WTC11 (cell line): ENCODE results near the gene TMIGD1. TPM values are rescaled to one million over a fixed set of nuclear protein-coding genes. Genes with fewer than 3 reads are reported as not detected.
A peak's percentile ranks its signal among the peaks of the same experiment; 100 is the strongest.

Source experiments
- ATAC-seq: fragments of 200-7000 bp; cut with Tn5 transposase; 2 replicates; pipeline ENCODE4 v1.10.0; 2021; ENCODE audit warnings: mild to moderate bottlenecking, moderate library complexity
- CTCF ChIA-PET: fragments of 300-600 bp; sonication (Branson Sonifier 250); formaldehyde crosslinking; loops from one replicate; lab custom pipeline; 2021; ENCODE audit warnings: antibody characterized with exemption; lab: Charles Lee
- POLR2A ChIA-PET: fragments of 350-600 bp; sonication (Branson Sonifier 250); formaldehyde crosslinking; loops from one replicate; lab custom pipeline; 2021; ENCODE audit warnings: antibody characterized with exemption; lab: Charles Lee
- DNase-seq: peaks from one replicate; pipeline ENCODE4 v3.0.0; 2021; ENCODE audit warnings: low spot score
- H3K27ac Mint-ChIP-seq: 2 replicates; pipeline ENCODE4 v1.8.0; 2021; ENCODE audit warnings: mixed read lengths
- H3K27me3 Mint-ChIP-seq: 2 replicates; pipeline ENCODE4 v1.8.0; 2021; ENCODE audit warnings: low read depth, mild to moderate bottlenecking, moderate library complexity, mixed read lengths
- H3K36me3 Mint-ChIP-seq: 2 replicates; pipeline ENCODE4 v1.8.0; 2021; ENCODE audit warnings: mixed read lengths
- H3K4me1 Mint-ChIP-seq: 2 replicates; pipeline ENCODE4 v1.8.0; 2022; ENCODE audit warnings: mixed read lengths
- H3K4me3 Mint-ChIP-seq: 2 replicates; pipeline ENCODE4 v1.8.0; 2021; ENCODE audit warnings: mild to moderate bottlenecking, moderate library complexity, mixed read lengths
- H3K9me3 Mint-ChIP-seq: 2 replicates; pipeline ENCODE4 v1.8.0; 2021; ENCODE audit warnings: mixed read lengths
- AFF4 ChIP-seq: sonication (generic); formaldehyde crosslinking; IDR thresholded peaks from 2 replicates; pipeline ENCODE4 v1.8.1; 2023; ENCODE audit warnings: mild to moderate bottlenecking, missing genetic modification reagents, borderline replicate concordance
- ATF6 ChIP-seq: sonication (generic); formaldehyde crosslinking; IDR thresholded peaks from 2 replicates; pipeline ENCODE4 v1.8.1; 2023; ENCODE audit warnings: mild to moderate bottlenecking, missing genetic modification reagents
- CTCF ChIP-seq: fragments of 200-600 bp; IDR thresholded peaks from 2 replicates; pipeline ENCODE4 v1.8.0; 2022; ENCODE audit warnings: antibody characterized with exemption
- E2F1 ChIP-seq: sonication (generic); formaldehyde crosslinking; IDR thresholded peaks from 2 replicates; pipeline ENCODE4 v1.8.0; 2022; ENCODE audit warnings: mild to moderate bottlenecking, missing genetic modification reagents
- EMX1 ChIP-seq: fragments of 250-450 bp; sonication (Bioruptor Pico); IDR thresholded peaks from 2 replicates; pipeline ENCODE4 v1.8.0; 2021; ENCODE audit warnings: mild to moderate bottlenecking
- ESRRA ChIP-seq: sonication (generic); formaldehyde crosslinking; IDR thresholded peaks from 2 replicates; pipeline ENCODE4 v1.8.1; 2022; ENCODE audit warnings: mild to moderate bottlenecking, missing genetic modification reagents, borderline replicate concordance
- FOXK1 ChIP-seq: sonication (generic); formaldehyde crosslinking; IDR thresholded peaks from 2 replicates; pipeline ENCODE4 v1.8.0; 2022; ENCODE audit warnings: mild to moderate bottlenecking, moderate library complexity, missing genetic modification reagents
- JUN ChIP-seq: sonication (generic); formaldehyde crosslinking; IDR thresholded peaks from 2 replicates; pipeline ENCODE4 v1.8.0; 2023; ENCODE audit warnings: mild to moderate bottlenecking, missing genetic modification reagents
- KAT7 ChIP-seq: sonication (generic); formaldehyde crosslinking; IDR thresholded peaks from 2 replicates; pipeline ENCODE4 v1.8.1; 2023; ENCODE audit warnings: missing genetic modification reagents, mild to moderate bottlenecking, borderline replicate concordance
- MXD4 ChIP-seq: fragments of 250-450 bp; sonication (Bioruptor Pico); IDR thresholded peaks from 2 replicates; pipeline ENCODE4 v1.8.0; 2021; ENCODE audit warnings: mild to moderate bottlenecking, moderate library complexity, borderline replicate concordance
- NFE2L1 ChIP-seq: sonication (generic); formaldehyde crosslinking; IDR thresholded peaks from 2 replicates; pipeline ENCODE4 v1.8.1; 2023; ENCODE audit warnings: missing genetic modification reagents
- OVOL2 ChIP-seq: fragments of 250-450 bp; sonication (Bioruptor Pico); IDR thresholded peaks from 2 replicates; pipeline ENCODE4 v1.9.0; 2021; ENCODE audit warnings: mild to moderate bottlenecking, borderline replicate concordance
- PRDM15 ChIP-seq: sonication (generic); formaldehyde crosslinking; IDR thresholded peaks from 2 replicates; pipeline ENCODE4 v1.8.0; 2022; ENCODE audit warnings: missing genetic modification reagents
- SP1 ChIP-seq: sonication (generic); formaldehyde crosslinking; conservative IDR thresholded peaks from 2 replicates; pipeline ENCODE4 v1.8.1; 2022; ENCODE audit warnings: missing genetic modification reagents
- TEAD4 ChIP-seq: sonication (generic); formaldehyde crosslinking; IDR thresholded peaks from 2 replicates; pipeline ENCODE4 v1.8.0; 2022; ENCODE audit warnings: mild to moderate bottlenecking, missing genetic modification reagents
- USF2 ChIP-seq: sonication (generic); formaldehyde crosslinking; IDR thresholded peaks from 2 replicates; pipeline ENCODE4 v1.8.1; 2023; ENCODE audit warnings: mild to moderate bottlenecking, missing genetic modification reagents, moderate library complexity
- ZNF317 ChIP-seq: sonication (generic); formaldehyde crosslinking; IDR thresholded peaks from 2 replicates; pipeline ENCODE4 v1.8.1; 2023; ENCODE audit warnings: low read depth, mild to moderate bottlenecking, moderate library complexity, missing genetic modification reagents, borderline replicate concordance
- ZNF416 ChIP-seq: fragments of 250-450 bp; sonication (Bioruptor Pico); IDR thresholded peaks from 2 replicates; pipeline ENCODE4 v1.9.0; 2021; ENCODE audit warnings: mild to moderate bottlenecking, inconsistent platforms
- ZSCAN18 ChIP-seq: fragments of 250-450 bp; sonication (Bioruptor Pico); IDR thresholded peaks from 2 replicates; pipeline ENCODE4 v2.1.2; 2022; ENCODE audit warnings: mild to moderate bottlenecking, moderate library complexity
- total RNA-seq: library from RNA; stranded (reverse); gene quantifications from 3 replicates; pipeline ENCODE4 v1.2.3, GENCODE V29; 2021

Gene TMIGD1
- total RNA-seq, 1 experiment from 2014 or later: not detected

- Mint-ChIP-seq H3K27me3 (peaks cover 35% of the 10 kb centered on the region), H3K27ac (no peak overlapping the region), H3K9me3 (peaks cover 10% of the 10 kb centered on the region), H3K36me3 (no peaks in the 10 kb centered on the region), H3K4me1 (peaks cover 14% of the 10 kb centered on the region), H3K4me3 (no peak overlapping the region)
- CTCF ChIA-PET: interaction anchor here (0.6 to 4.2 kb wide), 20 partner anchors 9 to 406 kb away, joined by 3 to 29 read pairs (median 4); partner anchors contain the start of genes BLMH and SSH2
- TF ChIP-seq OVOL2 (CRISPR knock-in tag): no peak
- no peak for TF ChIP-seq EMX1 (CRISPR knock-in tag)
- TF ChIP-seq JUN (CRISPR knock-in tag): no peak
- TF ChIP-seq USF2 (CRISPR knock-in tag): 0 out of 2 replicates have a peak, but pooled peaks have one; percentile 29
- TF ChIP-seq ESRRA (CRISPR knock-in tag): no peak
- no peak for TF ChIP-seq MXD4 (CRISPR knock-in tag)
- TF ChIP-seq CTCF: peak; percentile 70
- no peak for TF ChIP-seq NFE2L1
- TF ChIP-seq E2F1 (CRISPR knock-in tag): no peak
- TF ChIP-seq ZNF416 (CRISPR knock-in tag): no peak
- peak; percentile 53; the same call in 1 of the 2 replicates for TF ChIP-seq ZSCAN18
- TF ChIP-seq PRDM15 (CRISPR knock-in tag): no peak
- no peak for TF ChIP-seq SP1
- DNase-seq (peak; percentile 62), ATAC-seq (peak; percentile 46)
- POLR2A ChIA-PET: no interaction called here
Observed at GRCh38 chr17:30336369-30337171, 2.7 kb upstream of the TMIGD1 start.

- H3K9me3 Mint-ChIP-seq: peaks cover 10% of the 10 kb centered on the region
- DNase-seq: no peak
- CTCF ChIA-PET: interaction anchor here (0.8 to 4.2 kb wide), 4 partner anchors 96 to 229 kb away, joined by 3 to 29 read pairs (median 3); partner anchors contain the start of gene GOSR1
- no peak overlapping the region for H3K4me3 Mint-ChIP-seq
- H3K27me3 Mint-ChIP-seq: peaks cover 25% of the 10 kb centered on the region
- H3K36me3 Mint-ChIP-seq: no peaks in the 10 kb centered on the region
- no peak for ATAC-seq
- no peaks in the 10 kb centered on the region for H3K4me1 Mint-ChIP-seq
- POLR2A ChIA-PET: no interaction called here
- H3K27ac Mint-ChIP-seq: no peak overlapping the region
- TF ChIP-seq FOXK1 (CRISPR knock-in tag) (no peak), ZNF317 (CRISPR knock-in tag) (no peak), AFF4 (CRISPR knock-in tag) (no peak), ATF6 (CRISPR knock-in tag) (no peak), TEAD4 (no peak), KAT7 (no peak)
Observed at GRCh38 chr17:30334421-30334820, 564 bp upstream of the TMIGD1 start.
